Measurements from ENCODE around the gene ACP1. TPM values are rescaled to one million over a fixed set of nuclear protein-coding genes. Genes with fewer than 3 reads are reported as not detected.

Gene ACP1
- total RNA-seq, 1 donor from 2014 or later = 57.9 TPM

DNA sequence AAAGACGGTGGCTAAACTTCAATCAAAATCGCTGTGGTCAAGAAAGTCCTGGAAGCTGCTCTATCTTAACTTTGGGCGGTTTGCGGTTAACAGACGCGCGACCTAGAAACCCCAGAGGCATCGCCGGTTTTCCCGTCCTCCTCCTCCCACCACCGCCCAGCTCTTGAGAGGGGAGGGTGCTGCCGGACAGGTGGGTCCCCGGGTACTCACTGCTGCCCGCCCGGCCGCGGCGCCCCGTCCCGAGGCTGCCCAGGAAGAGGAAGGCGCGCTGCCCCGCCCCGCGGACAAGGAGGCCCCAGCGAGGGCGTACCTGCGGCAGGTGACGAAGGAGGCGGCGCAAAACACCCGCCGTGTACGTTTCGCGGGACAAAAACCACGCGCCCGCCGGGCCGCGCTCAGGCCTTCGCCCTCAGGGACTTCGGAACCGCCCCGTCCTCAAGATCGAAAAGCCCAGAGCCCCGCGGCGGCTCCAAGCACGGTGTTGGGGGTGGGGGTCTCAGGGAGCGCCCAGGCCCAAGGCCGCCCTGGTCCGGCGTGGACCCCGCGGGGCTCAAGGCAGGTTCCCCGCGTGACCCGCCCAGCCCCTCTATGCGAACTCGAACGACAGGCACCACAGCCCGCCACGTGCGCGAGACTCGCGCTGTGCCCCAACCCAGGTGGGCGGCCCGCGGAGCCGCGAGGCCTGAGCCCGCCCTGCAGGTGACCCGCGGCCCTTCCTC, 814 bp upstream of the ACP1 start, which contains the start of gene SH3YL1:
Gene SH3YL1, minus strand, starts transcription at position 259 of the 719 bp plus-strand sequence. Its CDS starts 48 bp downstream, at position 211.
- Histone ChIP-seq H3K36me3 (peaks cover 0 to under 1% of the 10 kb centered on the region in 2 donors), H3K27ac (peak within 1 kb of the TSS; percentile 85), H3K9me3 (no peaks in the 10 kb centered on the region), H3K4me3 (peak within 1 kb of the TSS; percentile 88 to 89), H3K27me3 (no peaks in the 10 kb centered on the region), H3K4me1 (peaks cover 51% of the 10 kb centered on the region)
- TF ChIP-seq, protein P1, sequence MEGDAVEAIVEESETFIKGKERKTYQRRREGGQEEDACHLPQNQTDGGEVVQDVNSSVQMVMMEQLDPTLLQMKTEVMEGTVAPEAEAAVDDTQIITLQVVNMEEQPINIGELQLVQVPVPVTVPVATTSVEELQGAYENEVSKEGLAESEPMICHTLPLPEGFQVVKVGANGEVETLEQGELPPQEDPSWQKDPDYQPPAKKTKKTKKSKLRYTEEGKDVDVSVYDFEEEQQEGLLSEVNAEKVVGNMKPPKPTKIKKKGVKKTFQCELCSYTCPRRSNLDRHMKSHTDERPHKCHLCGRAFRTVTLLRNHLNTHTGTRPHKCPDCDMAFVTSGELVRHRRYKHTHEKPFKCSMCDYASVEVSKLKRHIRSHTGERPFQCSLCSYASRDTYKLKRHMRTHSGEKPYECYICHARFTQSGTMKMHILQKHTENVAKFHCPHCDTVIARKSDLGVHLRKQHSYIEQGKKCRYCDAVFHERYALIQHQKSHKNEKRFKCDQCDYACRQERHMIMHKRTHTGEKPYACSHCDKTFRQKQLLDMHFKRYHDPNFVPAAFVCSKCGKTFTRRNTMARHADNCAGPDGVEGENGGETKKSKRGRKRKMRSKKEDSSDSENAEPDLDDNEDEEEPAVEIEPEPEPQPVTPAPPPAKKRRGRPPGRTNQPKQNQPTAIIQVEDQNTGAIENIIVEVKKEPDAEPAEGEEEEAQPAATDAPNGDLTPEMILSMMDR (IDR thresholded peaks at IDR 0.05) = no peak
- peak in 1 of 2 donors; percentile 39 for TF ChIP-seq POLR2AphosphoS5 (IDR thresholded peaks at IDR 0.05; ENCODE audit: insufficient read depth in 1 of 2, low read depth in 1 of 2)
- no peak for DNase-seq (ENCODE audit: extremely low spot score in 2 of 2)
- intact Hi-C loops (cut with DNase I) = no loop called here

DNA sequence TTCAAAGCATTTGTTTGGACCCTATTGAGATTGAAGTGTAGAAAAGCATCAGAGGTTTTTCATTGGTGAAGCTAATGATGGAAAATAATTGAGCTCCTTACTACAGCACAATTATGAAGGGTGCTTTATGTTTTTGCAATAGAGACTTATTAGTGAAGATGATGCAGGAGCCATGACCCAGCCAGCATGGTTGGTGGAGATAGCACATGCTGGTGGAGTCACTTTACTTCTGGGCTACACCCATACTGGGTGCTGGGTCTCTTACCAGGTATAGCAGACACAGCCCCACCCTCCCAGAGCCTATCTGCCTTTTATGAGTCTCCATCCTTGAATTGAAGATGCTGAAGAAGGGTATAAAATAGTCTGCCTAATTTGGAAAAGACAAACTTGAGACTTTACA, 3.6 kb downstream of the ACP1 start:
- peaks cover 0 to 11% of the 10 kb centered on the region in 2 donors for H3K36me3 ChIP-seq
- peaks cover 58% of the 10 kb centered on the region for H3K4me1 ChIP-seq
- no peak overlapping the region for H3K27ac ChIP-seq
- no peaks in the 10 kb centered on the region for H3K9me3 ChIP-seq
- intact Hi-C loops (cut with DNase I) = no loop called here
- H3K27me3 ChIP-seq = no peaks in the 10 kb centered on the region
- no peak overlapping the region for H3K4me3 ChIP-seq
- TF ChIP-seq, protein P1 (IDR thresholded peaks at IDR 0.05) = no peak
- TF ChIP-seq POLR2A (IDR thresholded peaks at IDR 0.05) (no peak), POLR2AphosphoS5 (IDR thresholded peaks at IDR 0.05; ENCODE audit: insufficient read depth in 1 of 2, low read depth in 1 of 2) (no peak)
- DNase-seq (ENCODE audit: extremely low spot score in 2 of 2) = no peak

DNA sequence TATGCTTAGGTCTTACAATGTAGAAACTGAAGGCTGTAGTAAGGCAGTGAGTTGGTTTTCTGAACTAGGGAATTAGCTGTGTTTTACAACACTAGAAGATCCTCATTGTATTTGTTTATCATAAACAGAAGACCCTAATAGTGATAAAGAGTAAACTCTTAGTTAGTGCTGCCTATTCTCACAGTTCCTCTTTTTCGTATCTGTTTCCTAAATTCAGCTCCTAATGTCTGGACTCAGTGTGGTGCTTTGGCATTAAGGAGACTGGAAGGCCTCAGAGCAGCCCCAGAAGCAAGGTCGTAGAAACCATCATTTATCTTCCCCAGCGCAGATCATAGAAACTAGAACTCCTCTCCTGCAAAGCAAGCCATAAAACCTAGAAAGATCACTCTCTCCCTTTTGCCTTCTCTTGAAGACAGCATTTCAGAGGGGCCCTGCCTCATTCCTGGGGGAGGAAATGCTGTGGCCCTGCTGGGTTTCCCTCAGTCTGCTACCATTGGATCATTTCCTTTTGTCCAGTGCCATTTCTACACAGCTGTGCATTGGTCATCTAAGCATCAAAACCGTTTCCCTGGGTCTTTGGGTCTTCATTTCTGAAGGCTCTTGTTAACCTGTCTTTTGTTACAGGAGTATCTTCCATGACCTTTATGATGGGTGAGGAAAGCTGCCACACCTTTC, 4.7 kb downstream of the ACP1 start:
- intact Hi-C loops (cut with DNase I) = no loop called here
- Histone ChIP-seq H3K27ac (no peak overlapping the region), H3K4me3 (no peak overlapping the region), H3K27me3 (no peaks in the 10 kb centered on the region), H3K9me3 (no peaks in the 10 kb centered on the region), H3K36me3 (peaks cover 0 to 22% of the 10 kb centered on the region in 2 donors), H3K4me1 (peaks cover 48% of the 10 kb centered on the region)
- no peak for TF ChIP-seq POLR2AphosphoS5 (IDR thresholded peaks at IDR 0.05; ENCODE audit: insufficient read depth in 1 of 2, low read depth in 1 of 2)
- no peak for TF ChIP-seq POLR2A (IDR thresholded peaks at IDR 0.05)
- TF ChIP-seq, protein P1 (IDR thresholded peaks at IDR 0.05) = no peak
- peak in 1 of 2 donors; percentile 58 for DNase-seq (ENCODE audit: extremely low spot score in 2 of 2)

DNA sequence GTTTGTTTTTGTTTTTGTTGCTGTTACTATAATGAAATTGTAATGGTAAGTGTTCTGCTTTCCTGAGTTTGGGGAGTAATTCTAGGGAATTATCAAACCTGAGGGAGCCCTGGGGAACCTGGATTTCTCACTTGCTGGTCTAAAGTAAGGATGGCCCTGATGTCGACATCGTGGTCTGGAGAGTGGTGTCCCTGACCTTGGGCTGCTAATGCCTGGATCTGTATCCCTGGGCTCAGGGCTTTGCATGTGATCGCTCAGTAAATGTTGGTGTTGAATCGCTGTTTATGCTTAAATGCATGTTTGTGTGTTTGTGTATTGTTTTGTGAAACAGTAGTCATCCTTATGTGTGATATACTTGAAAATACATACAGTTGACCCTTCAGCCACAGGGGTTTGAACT, 6.1 kb downstream of the ACP1 start:
- TF ChIP-seq POLR2AphosphoS5 (IDR thresholded peaks at IDR 0.05; ENCODE audit: insufficient read depth in 1 of 2, low read depth in 1 of 2) (no peak), POLR2A (IDR thresholded peaks at IDR 0.05) (no peak)
- TF ChIP-seq, protein P1 (IDR thresholded peaks at IDR 0.05) = no peak
- H3K27me3 ChIP-seq = no peaks in the 10 kb centered on the region
- intact Hi-C loops (cut with DNase I) = no loop called here
- peaks cover 41% of the 10 kb centered on the region for H3K4me1 ChIP-seq
- H3K9me3 ChIP-seq = no peaks in the 10 kb centered on the region
- no peak overlapping the region for H3K4me3 ChIP-seq
- H3K36me3 ChIP-seq = peaks cover 0 to 28% of the 10 kb centered on the region in 2 donors
- no peak overlapping the region for H3K27ac ChIP-seq
- DNase-seq (ENCODE audit: extremely low spot score in 2 of 2) = peak in 1 of 2 donors; percentile 60
